Panc1 (cell line): ENCODE results near the gene SH3TC1.

Source experiments
- POLR2AphosphoS5 ChIP-seq: IDR thresholded peaks from 2 replicates; pipeline ENCODE4 v1.6.1; 2012; ENCODE audit warnings: mild to moderate bottlenecking, low read depth, low read length, moderate library complexity
- SIN3A ChIP-seq: IDR thresholded peaks from 2 replicates; pipeline ENCODE4 v1.6.1; 2012; ENCODE audit warnings: low read depth, mild to moderate bottlenecking, low read length, moderate library complexity, borderline replicate concordance; ENCODE audit not compliant: insufficient read depth
- TCF7L2 ChIP-seq: IDR thresholded peaks from 2 replicates; pipeline ENCODE4 v1.6.1; 2011; ENCODE audit warnings: mild to moderate bottlenecking, low read depth, low read length, inconsistent platforms
- TF ChIP-seq, protein P1 (sequence below): fragments of 450-650 bp; IDR thresholded peaks from 2 replicates; pipeline ENCODE4 v1.5.1; 2017; ENCODE audit warnings: mild to moderate bottlenecking
- TF ChIP-seq, protein P2 (sequence below), 2 experiments: IDR thresholded peaks; 2 replicates each; pipeline ENCODE4 v1.6.1; 2011 to 2012; ENCODE audit warnings: low read depth in 2 of 2, control low read depth in 1 of 2, low read length in 1 of 2, mild to moderate bottlenecking in 1 of 2, moderate library complexity in 1 of 2; ENCODE audit not compliant: insufficient read depth in 1 of 2

DNA sequence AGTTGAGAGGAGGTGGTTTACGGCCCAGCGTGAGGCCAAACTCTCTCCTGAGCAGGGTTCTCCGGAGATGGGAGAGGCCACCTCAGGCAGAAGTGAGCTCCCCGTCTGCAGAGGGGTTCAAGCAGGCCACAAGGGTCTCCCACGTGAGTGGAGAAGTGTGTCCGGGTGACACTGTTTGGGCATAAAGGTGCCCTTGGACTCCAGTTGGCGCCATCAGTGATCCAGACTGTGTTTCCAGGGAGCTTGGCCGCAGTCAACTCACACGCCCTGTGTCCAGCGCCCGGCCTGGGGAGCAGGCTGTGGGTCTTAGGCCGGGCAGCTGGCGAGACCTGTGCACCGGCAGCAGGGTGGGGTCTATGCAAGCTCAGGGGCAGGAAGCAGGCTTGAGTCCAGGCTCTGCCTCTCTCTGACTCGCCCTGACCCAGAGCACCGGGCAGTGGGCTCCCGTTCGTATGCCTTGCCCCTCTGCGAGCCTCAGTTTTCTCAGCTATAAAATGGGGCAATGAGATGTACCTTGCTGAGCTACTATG is 45.9 kb downstream of the SH3TC1 start:
- TF ChIP-seq, protein P1, sequence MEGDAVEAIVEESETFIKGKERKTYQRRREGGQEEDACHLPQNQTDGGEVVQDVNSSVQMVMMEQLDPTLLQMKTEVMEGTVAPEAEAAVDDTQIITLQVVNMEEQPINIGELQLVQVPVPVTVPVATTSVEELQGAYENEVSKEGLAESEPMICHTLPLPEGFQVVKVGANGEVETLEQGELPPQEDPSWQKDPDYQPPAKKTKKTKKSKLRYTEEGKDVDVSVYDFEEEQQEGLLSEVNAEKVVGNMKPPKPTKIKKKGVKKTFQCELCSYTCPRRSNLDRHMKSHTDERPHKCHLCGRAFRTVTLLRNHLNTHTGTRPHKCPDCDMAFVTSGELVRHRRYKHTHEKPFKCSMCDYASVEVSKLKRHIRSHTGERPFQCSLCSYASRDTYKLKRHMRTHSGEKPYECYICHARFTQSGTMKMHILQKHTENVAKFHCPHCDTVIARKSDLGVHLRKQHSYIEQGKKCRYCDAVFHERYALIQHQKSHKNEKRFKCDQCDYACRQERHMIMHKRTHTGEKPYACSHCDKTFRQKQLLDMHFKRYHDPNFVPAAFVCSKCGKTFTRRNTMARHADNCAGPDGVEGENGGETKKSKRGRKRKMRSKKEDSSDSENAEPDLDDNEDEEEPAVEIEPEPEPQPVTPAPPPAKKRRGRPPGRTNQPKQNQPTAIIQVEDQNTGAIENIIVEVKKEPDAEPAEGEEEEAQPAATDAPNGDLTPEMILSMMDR, result no peak
- TF ChIP-seq, protein P2, sequence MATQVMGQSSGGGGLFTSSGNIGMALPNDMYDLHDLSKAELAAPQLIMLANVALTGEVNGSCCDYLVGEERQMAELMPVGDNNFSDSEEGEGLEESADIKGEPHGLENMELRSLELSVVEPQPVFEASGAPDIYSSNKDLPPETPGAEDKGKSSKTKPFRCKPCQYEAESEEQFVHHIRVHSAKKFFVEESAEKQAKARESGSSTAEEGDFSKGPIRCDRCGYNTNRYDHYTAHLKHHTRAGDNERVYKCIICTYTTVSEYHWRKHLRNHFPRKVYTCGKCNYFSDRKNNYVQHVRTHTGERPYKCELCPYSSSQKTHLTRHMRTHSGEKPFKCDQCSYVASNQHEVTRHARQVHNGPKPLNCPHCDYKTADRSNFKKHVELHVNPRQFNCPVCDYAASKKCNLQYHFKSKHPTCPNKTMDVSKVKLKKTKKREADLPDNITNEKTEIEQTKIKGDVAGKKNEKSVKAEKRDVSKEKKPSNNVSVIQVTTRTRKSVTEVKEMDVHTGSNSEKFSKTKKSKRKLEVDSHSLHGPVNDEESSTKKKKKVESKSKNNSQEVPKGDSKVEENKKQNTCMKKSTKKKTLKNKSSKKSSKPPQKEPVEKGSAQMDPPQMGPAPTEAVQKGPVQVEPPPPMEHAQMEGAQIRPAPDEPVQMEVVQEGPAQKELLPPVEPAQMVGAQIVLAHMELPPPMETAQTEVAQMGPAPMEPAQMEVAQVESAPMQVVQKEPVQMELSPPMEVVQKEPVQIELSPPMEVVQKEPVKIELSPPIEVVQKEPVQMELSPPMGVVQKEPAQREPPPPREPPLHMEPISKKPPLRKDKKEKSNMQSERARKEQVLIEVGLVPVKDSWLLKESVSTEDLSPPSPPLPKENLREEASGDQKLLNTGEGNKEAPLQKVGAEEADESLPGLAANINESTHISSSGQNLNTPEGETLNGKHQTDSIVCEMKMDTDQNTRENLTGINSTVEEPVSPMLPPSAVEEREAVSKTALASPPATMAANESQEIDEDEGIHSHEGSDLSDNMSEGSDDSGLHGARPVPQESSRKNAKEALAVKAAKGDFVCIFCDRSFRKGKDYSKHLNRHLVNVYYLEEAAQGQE (IDR thresholded peaks at IDR 0.05; ENCODE audit: insufficient read depth in 1 of 2, low read depth in 2 of 2, low read length in 1 of 2), result no peak
- TF ChIP-seq POLR2AphosphoS5, result no peak
- no peak for TF ChIP-seq SIN3A
- no peak for TF ChIP-seq TCF7L2
